ENCODE measurements around the gene PTPRJ. TPM values are rescaled to one million over a fixed set of nuclear protein-coding genes. Genes with fewer than 3 reads are reported as not detected.

PTPRJ gene
- total RNA-seq, 2 donors from 2014 or later: 3.4 to 8.0 TPM

DNA sequence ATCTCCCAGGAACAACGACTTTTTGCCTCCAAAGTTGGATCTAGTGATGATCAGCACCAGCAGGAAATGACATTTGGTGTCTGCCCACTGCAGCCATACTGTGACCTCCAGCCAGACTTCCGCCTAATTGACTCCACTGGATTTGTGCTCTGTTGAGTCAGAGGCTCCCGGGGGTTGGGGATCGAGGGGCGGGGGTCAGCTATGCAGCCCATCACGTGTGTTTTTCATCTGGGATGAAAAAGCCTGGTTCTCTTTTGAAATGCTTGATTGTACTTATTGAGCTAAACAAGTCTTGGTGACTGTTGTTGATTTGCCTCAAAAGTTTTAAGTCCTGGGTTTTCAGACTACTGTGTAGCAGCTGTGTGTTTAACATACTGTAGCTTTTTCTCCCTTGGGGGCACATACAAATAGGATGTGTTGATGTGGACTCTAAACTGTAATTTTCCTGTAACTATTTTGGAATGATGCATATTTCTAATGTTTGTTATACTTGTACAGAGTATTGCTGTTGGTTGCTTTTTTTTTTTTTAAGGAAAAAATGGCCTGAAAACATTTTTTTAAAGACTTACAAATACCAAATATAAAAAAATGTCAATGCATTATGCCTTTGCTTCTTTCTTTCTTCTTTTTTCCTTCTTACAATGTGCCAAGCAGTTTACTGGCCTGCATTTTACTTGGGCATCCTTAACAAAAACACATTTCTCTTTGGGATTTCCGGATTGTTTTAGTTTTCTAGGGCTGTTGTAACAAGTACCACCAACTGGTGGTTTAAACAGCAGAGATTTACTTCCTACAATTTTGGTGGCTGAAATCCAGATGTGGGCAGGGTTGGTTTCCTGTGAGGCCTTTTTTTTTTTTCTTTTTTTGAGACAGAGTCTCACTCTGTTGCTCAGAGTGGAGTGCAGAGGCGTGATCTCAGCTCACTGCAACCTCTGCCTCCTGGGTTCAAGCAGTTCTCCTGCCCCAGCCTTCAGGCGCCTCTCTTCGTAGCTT lies 190.2 kb downstream of the PTPRJ start:
- no peaks in the 10 kb centered on the region for H3K27me3 ChIP-seq
- H3K27ac ChIP-seq: peak overlapping the region; percentile 74 to 78
- no peak for TF ChIP-seq CTCF (IDR thresholded peaks at IDR 0.05)
- H3K36me3 ChIP-seq: no peaks in the 10 kb centered on the region
- no peak overlapping the region for H3K4me3 ChIP-seq
- H3K9me3 ChIP-seq: no peaks in the 10 kb centered on the region
- peaks cover 0 to 49% of the 10 kb centered on the region in 2 donors for H3K4me1 ChIP-seq
- DNase-seq (ENCODE audit: low spot score): no peak

- H3K27ac ChIP-seq: peak overlapping the region; percentile 58 to 68
- peak; percentile 87 to 94 for TF ChIP-seq CTCF (IDR thresholded peaks at IDR 0.05)
Measured at GRCh38 chr11:48172818-48173609, 192.7 kb downstream of the PTPRJ start.

GRCh38 chr11:48177661-48178060 lies 197.3 kb downstream of the PTPRJ start:
- Histone ChIP-seq H3K36me3 (no peaks in the 10 kb centered on the region), H3K9me3 (no peaks in the 10 kb centered on the region), H3K27me3 (no peaks in the 10 kb centered on the region), H3K4me3 (no peak overlapping the region), H3K27ac (peak overlapping the region; percentile 59 to 84), H3K4me1 (peaks cover 0 to 23% of the 10 kb centered on the region in 2 donors)
- TF ChIP-seq CTCF (IDR thresholded peaks at IDR 0.05): no peak
- DNase-seq (ENCODE audit: low spot score): no peak

More at GRCh38 chr11:48172818-48173609, 192.7 kb downstream of the PTPRJ start:
- no peaks in the 10 kb centered on the region for H3K36me3 ChIP-seq
- DNase-seq (ENCODE audit: low spot score): peak; percentile 76
- H3K9me3 ChIP-seq: no peaks in the 10 kb centered on the region
- H3K4me3 ChIP-seq: no peak overlapping the region
- H3K4me1 ChIP-seq: peaks cover 0 to 52% of the 10 kb centered on the region in 2 donors
- no peaks in the 10 kb centered on the region for H3K27me3 ChIP-seq

- Histone ChIP-seq H3K4me1 (peaks cover 0 to 20% of the 10 kb centered on the region in 2 donors), H3K4me3 (no peak overlapping the region), H3K9me3 (no peaks in the 10 kb centered on the region), H3K36me3 (no peaks in the 10 kb centered on the region), H3K27ac (no peak overlapping the region), H3K27me3 (no peaks in the 10 kb centered on the region)
- DNase-seq (ENCODE audit: low spot score): no peak
- TF ChIP-seq CTCF (IDR thresholded peaks at IDR 0.05): no peak
Measured at GRCh38 chr11:48180627-48181026, 200.3 kb downstream of the PTPRJ start.

- no peak overlapping the region for H3K4me3 ChIP-seq
- no peaks in the 10 kb centered on the region for H3K9me3 ChIP-seq
- H3K36me3 ChIP-seq: no peaks in the 10 kb centered on the region
- peak overlapping the region; percentile 38 to 84 for H3K27ac ChIP-seq
- H3K27me3 ChIP-seq: no peaks in the 10 kb centered on the region
- no peak for TF ChIP-seq CTCF (IDR thresholded peaks at IDR 0.05)
- H3K4me1 ChIP-seq: peaks cover 0 to 10% of the 10 kb centered on the region in 2 donors
- no peak for DNase-seq (ENCODE audit: low spot score)
Measured at GRCh38 chr11:48182860-48183526, 202.6 kb downstream of the PTPRJ start.
